ENCODE results near the gene PHYKPL. TPM values are rescaled to one million over a fixed set of nuclear protein-coding genes. Genes with fewer than 3 reads are reported as not detected.

Gene PHYKPL
- total RNA-seq, 1 experiment from 2014 or later, result 43.9 TPM

DNA sequence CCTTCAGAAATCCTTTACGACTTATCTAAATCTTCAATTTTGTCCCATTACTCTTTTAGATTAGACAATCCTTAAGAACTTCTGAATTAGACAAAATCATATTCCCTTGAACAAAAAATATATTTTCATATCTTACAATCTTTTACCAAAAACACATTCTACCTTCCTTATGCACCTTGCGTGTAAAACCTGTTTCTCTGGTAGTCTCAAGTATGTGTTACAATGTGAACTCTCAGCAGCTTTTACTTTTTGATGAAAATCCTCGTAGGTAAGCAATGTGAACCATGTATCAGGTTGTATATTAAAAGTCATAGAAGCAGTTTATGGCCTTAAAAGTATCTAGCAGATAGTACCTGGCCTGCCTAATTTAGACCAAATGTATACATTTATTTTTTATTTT is 58.1 kb downstream of the PHYKPL start:
- no peak overlapping the region for H3K27ac ChIP-seq (ENCODE audit: low read depth, low read length, poor library complexity, severe bottlenecking)
- no peak for DNase-seq (ENCODE audit: low spot score)

GRCh38 chr5:178170455-178170854 is 62.1 kb downstream of the PHYKPL start:
- no peaks in the 10 kb centered on the region for H3K9me3 ChIP-seq (ENCODE audit: low read depth, low read length, poor library complexity, severe bottlenecking)
- BruUV-seq (replicated peaks), result no TSS peak
- intact Hi-C loops (cut with micrococcal nuclease; ENCODE audit: unreplicated experiment), result no loop called here
- no peak for TF ChIP-seq EZH2 (IDR thresholded peaks at IDR 0.05; ENCODE audit: borderline replicate concordance, low read depth, low read length, poor library complexity, severe bottlenecking)
- TF ChIP-seq, protein P1, sequence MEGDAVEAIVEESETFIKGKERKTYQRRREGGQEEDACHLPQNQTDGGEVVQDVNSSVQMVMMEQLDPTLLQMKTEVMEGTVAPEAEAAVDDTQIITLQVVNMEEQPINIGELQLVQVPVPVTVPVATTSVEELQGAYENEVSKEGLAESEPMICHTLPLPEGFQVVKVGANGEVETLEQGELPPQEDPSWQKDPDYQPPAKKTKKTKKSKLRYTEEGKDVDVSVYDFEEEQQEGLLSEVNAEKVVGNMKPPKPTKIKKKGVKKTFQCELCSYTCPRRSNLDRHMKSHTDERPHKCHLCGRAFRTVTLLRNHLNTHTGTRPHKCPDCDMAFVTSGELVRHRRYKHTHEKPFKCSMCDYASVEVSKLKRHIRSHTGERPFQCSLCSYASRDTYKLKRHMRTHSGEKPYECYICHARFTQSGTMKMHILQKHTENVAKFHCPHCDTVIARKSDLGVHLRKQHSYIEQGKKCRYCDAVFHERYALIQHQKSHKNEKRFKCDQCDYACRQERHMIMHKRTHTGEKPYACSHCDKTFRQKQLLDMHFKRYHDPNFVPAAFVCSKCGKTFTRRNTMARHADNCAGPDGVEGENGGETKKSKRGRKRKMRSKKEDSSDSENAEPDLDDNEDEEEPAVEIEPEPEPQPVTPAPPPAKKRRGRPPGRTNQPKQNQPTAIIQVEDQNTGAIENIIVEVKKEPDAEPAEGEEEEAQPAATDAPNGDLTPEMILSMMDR (conservative IDR thresholded peaks at IDR 0.05; ENCODE audit: low read depth, low read length), result no peak
- no peaks in the 10 kb centered on the region for H3K36me3 ChIP-seq (ENCODE audit: insufficient read depth, low read length, poor library complexity, severe bottlenecking)
- no peaks in the 10 kb centered on the region for H3K27me3 ChIP-seq (replicated peaks; ENCODE audit: insufficient read depth, low read depth, low read length, poor library complexity)
- ChIA-PET POLR2A (ENCODE audit: low non-redundant PET) (no interaction called here), CTCF (no interaction called here)
- no peaks in the 10 kb centered on the region for H3K4me1 ChIP-seq (ENCODE audit: insufficient read depth, low read length, poor library complexity, severe bottlenecking)
- DNase-seq (ENCODE audit: low spot score), result no peak
- H3K27ac ChIP-seq (ENCODE audit: low read depth, low read length, poor library complexity, severe bottlenecking), result no peak overlapping the region
- H3K4me3 ChIP-seq (ENCODE audit: low read depth, low read length, poor library complexity, severe bottlenecking), result no peak overlapping the region

More for the DNA sequence above, 58.1 kb downstream of the PHYKPL start:
- Histone ChIP-seq H3K27me3 (replicated peaks; ENCODE audit: insufficient read depth, low read depth, low read length, poor library complexity) (no peaks in the 10 kb centered on the region), H3K36me3 (ENCODE audit: insufficient read depth, low read length, poor library complexity, severe bottlenecking) (no peaks in the 10 kb centered on the region), H3K4me1 (ENCODE audit: insufficient read depth, low read length, poor library complexity, severe bottlenecking) (no peaks in the 10 kb centered on the region), H3K4me3 (ENCODE audit: low read depth, low read length, poor library complexity, severe bottlenecking) (no peak overlapping the region), H3K9me3 (ENCODE audit: low read depth, low read length, poor library complexity, severe bottlenecking) (no peaks in the 10 kb centered on the region)
- POLR2A ChIA-PET (ENCODE audit: low non-redundant PET), result no interaction called here
- TF ChIP-seq, protein P1 (conservative IDR thresholded peaks at IDR 0.05; ENCODE audit: low read depth, low read length), result no peak
- TF ChIP-seq EZH2 (IDR thresholded peaks at IDR 0.05; ENCODE audit: borderline replicate concordance, low read depth, low read length, poor library complexity, severe bottlenecking), result no peak
- CTCF ChIA-PET, result no interaction called here
- intact Hi-C loops (cut with micrococcal nuclease; ENCODE audit: unreplicated experiment), result no loop called here
- no TSS peak for BruUV-seq (replicated peaks)

- no TSS peak for BruUV-seq (replicated peaks)
- Histone ChIP-seq H3K9me3 (ENCODE audit: low read depth, low read length, poor library complexity, severe bottlenecking) (no peaks in the 10 kb centered on the region), H3K4me1 (ENCODE audit: insufficient read depth, low read length, poor library complexity, severe bottlenecking) (no peaks in the 10 kb centered on the region), H3K36me3 (ENCODE audit: insufficient read depth, low read length, poor library complexity, severe bottlenecking) (no peaks in the 10 kb centered on the region), H3K27ac (ENCODE audit: low read depth, low read length, poor library complexity, severe bottlenecking) (no peak overlapping the region), H3K4me3 (ENCODE audit: low read depth, low read length, poor library complexity, severe bottlenecking) (no peak overlapping the region), H3K27me3 (replicated peaks; ENCODE audit: insufficient read depth, low read depth, low read length, poor library complexity) (no peaks in the 10 kb centered on the region)
- DNase-seq (ENCODE audit: low spot score), result no peak
- no peak for TF ChIP-seq EZH2 (IDR thresholded peaks at IDR 0.05; ENCODE audit: borderline replicate concordance, low read depth, low read length, poor library complexity, severe bottlenecking)
- TF ChIP-seq, protein P1 (conservative IDR thresholded peaks at IDR 0.05; ENCODE audit: low read depth, low read length), result no peak
- ChIA-PET CTCF (interaction anchor here (0.9 kb wide), 1 partner anchor 9 kb away, joined by 4 read pairs; no protein-coding TSS in a partner anchor), POLR2A (ENCODE audit: low non-redundant PET) (no interaction called here)
- intact Hi-C loops (cut with micrococcal nuclease; ENCODE audit: unreplicated experiment), result no loop called here
Measured at GRCh38 chr5:178165581-178165980, 67.0 kb downstream of the PHYKPL start.
